Esophagus squamous epithelium (tissue), 5 donors: ENCODE measurements around the gene PRKN. TPM values are rescaled to one million over a fixed set of nuclear protein-coding genes. Genes with fewer than 3 reads are reported as not detected.

ENCODE experiments used
- DNase-seq: peaks from one replicate; lab custom pipeline; 2025; lab: John Stamatoyannopoulos, UW
- H3K27ac ChIP-seq, 4 donors: fragments of 200-600 bp; sonication (generic); one replicate each; pipeline ENCODE4 v1.5.1; 2016 to 2019; ENCODE audit warnings: mild to moderate bottlenecking in 1 of 4
- H3K27me3 ChIP-seq, 4 donors: fragments of 200-600 bp; sonication (generic); 1 replicate in 3 of 4; 2 replicates in 1 of 4; pipeline versions ENCODE4 v1.5.1 to v1.6.0; 2017 to 2021; ENCODE audit warnings: antibody characterized with exemption in 1 of 4
- H3K36me3 ChIP-seq, 3 donors: fragments of 200-600 bp; sonication (generic); one replicate each; pipeline ENCODE4 v1.5.1; 2016 to 2019
- H3K4me1 ChIP-seq, 3 donors: fragments of 200-600 bp; sonication (generic); one replicate each; pipeline ENCODE4 v1.5.1; 2017 to 2019
- H3K4me3 ChIP-seq, 4 donors: fragments of 200-600 bp; sonication (generic); 1 replicate in 3 of 4; 2 replicates in 1 of 4; pipeline ENCODE4 v1.5.1; 2016 to 2019; ENCODE audit warnings: mild to moderate bottlenecking in 2 of 4, moderate library complexity in 1 of 4
- H3K9me3 ChIP-seq, 3 donors: fragments of 200-600 bp; sonication (generic); one replicate each; pipeline ENCODE4 v1.5.1; 2016 to 2019
- CTCF ChIP-seq, 6 experiments: fragments of 450-650 bp in 4 of 6; fragments of 200-600 bp in 2 of 6; sonication (generic) in 2 of 6; IDR thresholded peaks; one replicate each; pipeline ENCODE4 v1.5.1; 2016 to 2019; ENCODE audit warnings: antibody characterized with exemption in 6 of 6, mild to moderate bottlenecking in 4 of 6, moderate library complexity in 4 of 6
- POLR2A ChIP-seq, 4 donors: fragments of 450-650 bp; IDR thresholded peaks; one replicate each; pipeline ENCODE4 v1.6.1; 2017; ENCODE audit warnings: antibody characterized with exemption in 4 of 4, mild to moderate bottlenecking in 4 of 4, moderate library complexity in 3 of 4
- WGBS, 2 donors: methylation state at CpG; one replicate each; pipeline ENCODE4 v1.1.5; 2018; 5-methylcytosine and 5-hydroxymethylcytosine counted together
- intact Hi-C: fragments of 100-400 bp; cut with DNase I; formaldehyde crosslinking; loops from one replicate; pipeline ENCODE4 v1.15.0; 2022
- total RNA-seq, 4 donors: library from RNA; depleted of rRNA; stranded (reverse); fragments of >200 nt; gene quantifications; one replicate each; pipeline ENCODE4 v1.1.0, GENCODE V29; 2016
- donor health status: DM: yes; HTN: yes; CAD: no.

Gene PRKN
- total RNA-seq, 4 donors from 2014 or later = 0.70 to 5.5 (median 2.2) TPM

- TF ChIP-seq POLR2A (IDR thresholded peaks at IDR 0.05) = no peak
- TF ChIP-seq CTCF (IDR thresholded peaks at IDR 0.05) = no peak
- Histone ChIP-seq H3K4me3 (no peak overlapping the region), H3K4me1 (no peaks in the 10 kb centered on the region), H3K36me3 (no peaks in the 10 kb centered on the region), H3K27ac (no peak overlapping the region), H3K27me3 (no peaks in the 10 kb centered on the region), H3K9me3 (no peaks in the 10 kb centered on the region)
- DNase-seq = no peak
- intact Hi-C loops = no loop called here
- WGBS, 2 donors = 8 to 36% methylated on average over 1 of the region's 1 CpG
Observed at GRCh38 chr6:162230147-162230752, 497.3 kb downstream of the PRKN start.

GRCh38 chr6:162229093-162229492 is 498.5 kb downstream of the PRKN start:
- Histone ChIP-seq H3K36me3 (no peaks in the 10 kb centered on the region), H3K4me3 (no peak overlapping the region), H3K27ac (no peak overlapping the region), H3K27me3 (no peaks in the 10 kb centered on the region), H3K9me3 (no peaks in the 10 kb centered on the region), H3K4me1 (no peaks in the 10 kb centered on the region)
- WGBS, 2 donors = 95 to 100% methylated on average over 2 of the region's 2 CpGs
- intact Hi-C loops = no loop called here
- TF ChIP-seq CTCF (IDR thresholded peaks at IDR 0.05) (no peak), POLR2A (IDR thresholded peaks at IDR 0.05) (no peak)
- no peak for DNase-seq

GRCh38 chr6:162226803-162227202 is 500.8 kb downstream of the PRKN start:
- Histone ChIP-seq H3K27ac (no peak overlapping the region), H3K27me3 (no peaks in the 10 kb centered on the region), H3K9me3 (no peaks in the 10 kb centered on the region), H3K4me1 (no peaks in the 10 kb centered on the region), H3K36me3 (no peaks in the 10 kb centered on the region), H3K4me3 (no peak overlapping the region)
- 91 to 94% methylated on average over 8 of the region's 8 CpGs for WGBS, 2 donors
- intact Hi-C loops = no loop called here
- DNase-seq = no peak
- no peak for TF ChIP-seq CTCF (IDR thresholded peaks at IDR 0.05)

- Histone ChIP-seq H3K36me3 (no peaks in the 10 kb centered on the region), H3K9me3 (no peaks in the 10 kb centered on the region), H3K27me3 (no peaks in the 10 kb centered on the region), H3K4me3 (no peak overlapping the region), H3K4me1 (no peaks in the 10 kb centered on the region), H3K27ac (no peak overlapping the region)
- 85 to 87% methylated on average over 5 of the region's 5 CpGs for WGBS, 2 donors
- TF ChIP-seq POLR2A (IDR thresholded peaks at IDR 0.05) (no peak), CTCF (IDR thresholded peaks at IDR 0.05) (no peak)
- DNase-seq = no peak
- intact Hi-C loops = no loop called here
Observed at GRCh38 chr6:162222521-162222920, 505.0 kb downstream of the PRKN start.

GRCh38 chr6:162220876-162221275 is 506.7 kb downstream of the PRKN start:
- H3K4me1 ChIP-seq = no peaks in the 10 kb centered on the region
- no peak overlapping the region for H3K4me3 ChIP-seq
- H3K9me3 ChIP-seq = no peaks in the 10 kb centered on the region
- no peaks in the 10 kb centered on the region for H3K27me3 ChIP-seq
- WGBS, 2 donors = 82 to 94% methylated on average over 4 of the region's 4 CpGs
- no peak overlapping the region for H3K27ac ChIP-seq
- no peak for TF ChIP-seq POLR2A (IDR thresholded peaks at IDR 0.05)
- no peaks in the 10 kb centered on the region for H3K36me3 ChIP-seq
- intact Hi-C loops = no loop called here
- no peak for DNase-seq

- TF ChIP-seq POLR2A (IDR thresholded peaks at IDR 0.05) (no peak), CTCF (IDR thresholded peaks at IDR 0.05) (no peak)
- intact Hi-C loops = no loop called here
- no peaks in the 10 kb centered on the region for H3K9me3 ChIP-seq
Observed at GRCh38 chr6:162219266-162219665, 508.3 kb downstream of the PRKN start.

More at GRCh38 chr6:162219266-162219665, 508.3 kb downstream of the PRKN start:
- 87 to 91% methylated on average over 4 of the region's 4 CpGs for WGBS, 2 donors
- Histone ChIP-seq H3K27ac (no peak overlapping the region), H3K36me3 (no peaks in the 10 kb centered on the region), H3K4me1 (no peaks in the 10 kb centered on the region), H3K4me3 (no peak overlapping the region), H3K27me3 (no peaks in the 10 kb centered on the region)
- DNase-seq = no peak
